H9 (cell line): Measurements from ENCODE around the gene DCDC2. TPM values are rescaled to one million over a fixed set of nuclear protein-coding genes. Genes with fewer than 3 reads are reported as not detected.

Experiments
- DNase-seq: peaks from one replicate; pipeline ENCODE4 v3.0.0-alpha.2; 2017
- H2AFZ ChIP-seq: one replicate; pipeline ENCODE4 v1.6.1; 2013; ENCODE audit warnings: mild to moderate bottlenecking, low read length, control low read depth, moderate library complexity
- H2AK5ac ChIP-seq: 2 replicates; pipeline ENCODE4 v1.6.1; 2013; ENCODE audit warnings: low read length, control low read depth, mixed read lengths; ENCODE audit not compliant: insufficient read length
- H2BK120ac ChIP-seq: one replicate; pipeline ENCODE4 v1.6.1; 2013; ENCODE audit warnings: low read depth, mild to moderate bottlenecking, low read length, control low read depth, inconsistent platforms; ENCODE audit not compliant: poor library complexity, severe bottlenecking
- H2BK12ac ChIP-seq: 2 replicates; pipeline ENCODE4 v1.6.1; 2013; ENCODE audit warnings: low read length, control low read depth, mixed read lengths, low read depth; ENCODE audit not compliant: insufficient read length
- H2BK15ac ChIP-seq: 2 replicates; pipeline ENCODE4 v1.6.1; 2013; ENCODE audit warnings: low read depth, low read length, control low read depth
- H2BK20ac ChIP-seq: one replicate; pipeline ENCODE4 v1.6.1; 2013; ENCODE audit warnings: low read depth, mild to moderate bottlenecking, low read length, control low read depth, inconsistent platforms; ENCODE audit not compliant: poor library complexity, severe bottlenecking
- H2BK5ac ChIP-seq: 2 replicates; pipeline ENCODE4 v1.6.1; 2013; ENCODE audit warnings: low read length, control low read depth, mixed read lengths; ENCODE audit not compliant: insufficient read length
- H3K14ac ChIP-seq: 2 replicates; pipeline ENCODE4 v1.6.1; 2013; ENCODE audit warnings: low read length, control low read depth; ENCODE audit not compliant: insufficient read depth
- H3K18ac ChIP-seq: 2 replicates; pipeline ENCODE4 v1.6.1; 2013; ENCODE audit warnings: low read depth, mild to moderate bottlenecking, mixed read lengths, low read length, control low read depth; ENCODE audit not compliant: insufficient read length
- H3K23ac ChIP-seq: 2 replicates; pipeline ENCODE4 v1.6.1; 2013; ENCODE audit warnings: low read length, control low read depth, mixed read lengths, low read depth; ENCODE audit not compliant: insufficient read length
- H3K23me2 ChIP-seq: 2 replicates; pipeline ENCODE4 v1.6.1; 2013; ENCODE audit warnings: low read depth, mild to moderate bottlenecking, mixed read lengths, low read length, control low read depth; ENCODE audit not compliant: insufficient read length, poor library complexity, severe bottlenecking
- H3K27ac ChIP-seq: 2 replicates; pipeline ENCODE4 v1.5.1; 2013; ENCODE audit warnings: low read length, control low read depth, mixed read lengths, low read depth; ENCODE audit not compliant: insufficient read length
- H3K27me3 ChIP-seq: 2 replicates; pipeline ENCODE4 v1.6.1; 2013; ENCODE audit warnings: low read length, control low read depth, inconsistent platforms; ENCODE audit not compliant: insufficient read depth
- H3K4ac ChIP-seq: 2 replicates; pipeline ENCODE4 v1.6.1; 2013; ENCODE audit warnings: low read depth, mild to moderate bottlenecking, control low read depth, inconsistent platforms, low read length, moderate library complexity
- H3K4me1 ChIP-seq: 2 replicates; pipeline ENCODE4 v1.6.1; 2013; ENCODE audit warnings: low read length, control low read depth, inconsistent platforms; ENCODE audit not compliant: insufficient read depth
- H3K4me2 ChIP-seq: 2 replicates; pipeline ENCODE4 v1.6.1; 2013; ENCODE audit warnings: low read length, control low read depth, mixed read lengths; ENCODE audit not compliant: insufficient read length, insufficient read depth
- H3K56ac ChIP-seq: 2 replicates; pipeline ENCODE4 v1.6.1; 2013; ENCODE audit warnings: low read depth, mild to moderate bottlenecking, mixed read lengths, low read length, control low read depth; ENCODE audit not compliant: insufficient read length
- H3K79me1 ChIP-seq: 2 replicates; pipeline ENCODE4 v1.6.1; 2013; ENCODE audit warnings: low read depth, mild to moderate bottlenecking, moderate library complexity, low read length, control low read depth, inconsistent platforms; ENCODE audit not compliant: insufficient read depth, poor library complexity, severe bottlenecking
- H3K79me2 ChIP-seq: 2 replicates; pipeline ENCODE4 v1.6.1; 2013; ENCODE audit warnings: low read length, control low read depth, inconsistent platforms; ENCODE audit not compliant: insufficient read depth
- H3K9ac ChIP-seq: 2 replicates; pipeline ENCODE4 v1.6.1; 2013; ENCODE audit warnings: low read length, control low read depth, mixed read lengths; ENCODE audit not compliant: insufficient read length; ENCODE audit errors: extremely low read depth
- H3K9me3 ChIP-seq: one replicate; pipeline ENCODE4 v1.6.1; 2013; ENCODE audit warnings: low read depth, low read length, inconsistent platforms; ENCODE audit not compliant: control insufficient read depth
- H3T11ph ChIP-seq: one replicate; pipeline ENCODE4 v1.6.1; 2013; ENCODE audit warnings: mild to moderate bottlenecking, low read length, control low read depth, inconsistent platforms
- H4K20me1 ChIP-seq: one replicate; pipeline ENCODE4 v1.6.1; 2013; ENCODE audit not compliant: control insufficient read depth, insufficient read length, insufficient read depth
- H4K5ac ChIP-seq: 2 replicates; pipeline ENCODE4 v1.6.1; 2013; ENCODE audit warnings: low read depth, mild to moderate bottlenecking, mixed read lengths, low read length, control low read depth; ENCODE audit not compliant: insufficient read length
- H4K8ac ChIP-seq: replicated peaks from 2 replicates; pipeline ENCODE4 v1.6.1; 2013; ENCODE audit warnings: low read length, control low read depth, mixed read lengths, low read depth; ENCODE audit not compliant: insufficient read length
- H4K91ac ChIP-seq: 2 replicates; pipeline ENCODE4 v1.6.1; 2013; ENCODE audit warnings: low read depth, mild to moderate bottlenecking, moderate library complexity, mixed read lengths, low read length, control low read depth; ENCODE audit not compliant: insufficient read length
- H3K27ac Mint-ChIP-seq, 3 experiments: 2 replicates in 2 of 3; 3 replicates in 1 of 3; pipeline ENCODE4 v1.8.0; 2020 to 2021; ENCODE audit warnings: mixed read lengths in 3 of 3, mild to moderate bottlenecking in 1 of 3, moderate library complexity in 1 of 3
- H3K27me3 Mint-ChIP-seq: 2 replicates; pipeline ENCODE4 v1.8.0; 2021; ENCODE audit warnings: low read depth, mild to moderate bottlenecking, moderate library complexity, mixed read lengths
- H3K36me3 Mint-ChIP-seq, 3 experiments: 2 replicates in 2 of 3; 3 replicates in 1 of 3; pipeline ENCODE4 v1.8.0; 2020 to 2021; ENCODE audit warnings: low read depth in 3 of 3, mixed read lengths in 3 of 3; ENCODE audit not compliant: insufficient read depth in 1 of 3
- H3K4me1 Mint-ChIP-seq, 2 experiments: 2 replicates each; pipeline ENCODE4 v1.8.0; 2020; ENCODE audit warnings: mixed read lengths in 2 of 2
- H3K4me3 Mint-ChIP-seq, 2 experiments: 2 replicates in 1 of 2; 3 replicates in 1 of 2; pipeline ENCODE4 v1.8.0; 2020 to 2021; ENCODE audit warnings: mild to moderate bottlenecking in 2 of 2, mixed read lengths in 2 of 2, moderate library complexity in 1 of 2
- H3K9me3 Mint-ChIP-seq, 2 experiments: 2 replicates in 1 of 2; 3 replicates in 1 of 2; pipeline ENCODE4 v1.8.0; 2020; ENCODE audit warnings: mild to moderate bottlenecking in 2 of 2, mixed read lengths in 2 of 2, moderate library complexity in 1 of 2
- CTCF ChIP-seq: fragments of 200-600 bp; sonication (generic); conservative IDR thresholded peaks from 3 replicates; pipeline ENCODE4 v1.8.0; 2021; ENCODE audit warnings: antibody characterized with exemption, mild to moderate bottlenecking
- WGBS: extraction: QIAGEN DNeasy Blood & Tissue Kit; methylation state at CpG from one replicate; pipeline ENCODE4 v1.1.7; 2013; ENCODE audit warnings: missing lambda C conversion rate, low lambda C conversion rate, mixed read lengths; ENCODE audit not compliant: insufficient read length; ENCODE audit errors: extremely low coverage; 5-methylcytosine and 5-hydroxymethylcytosine counted together
- total RNA-seq: library from RNA; stranded (reverse); gene quantifications from 2 replicates; pipeline ENCODE4 v1.2.1, GENCODE V29; 2021

The DCDC2 gene
- total RNA-seq, 1 experiment from 2014 or later = 0.59 TPM

- no peak overlapping the region for H2BK15ac ChIP-seq
- H3K4me1 ChIP-seq = no peaks in the 10 kb centered on the region
- Mint-ChIP-seq H3K27ac (no peak overlapping the region), H3K9me3 (peaks cover 0 to 5% of the 10 kb centered on the region in 2 experiments; a peak in 1 of 5 replicates), H3K4me3 (no peak overlapping the region), H3K27me3 (no peaks in the 10 kb centered on the region; the same call in 1 of the 2 replicates), H3K4me1 (peaks cover 0 to 4% of the 10 kb centered on the region in 2 experiments; a peak in 2 of 4 replicates), H3K36me3 (no peaks in the 10 kb centered on the region)
- H2BK5ac ChIP-seq = no peak overlapping the region
- H3K14ac ChIP-seq = no peak overlapping the region
- H3K27me3 ChIP-seq = no peaks in the 10 kb centered on the region
- H3K23ac ChIP-seq = no peak overlapping the region
- H2BK12ac ChIP-seq = no peak overlapping the region
- no peaks in the 10 kb centered on the region for H4K20me1 ChIP-seq
- H3K23me2 ChIP-seq = no peaks in the 10 kb centered on the region
- WGBS = no CpG with 5 or more reads among the region's 8 CpGs
- no peaks in the 10 kb centered on the region for H3K9me3 ChIP-seq
- H3K4me2 ChIP-seq = no peak overlapping the region
- no peak for TF ChIP-seq CTCF
- H4K5ac ChIP-seq = no peak overlapping the region
- no peak overlapping the region for H3K56ac ChIP-seq
- H3K18ac ChIP-seq = no peak overlapping the region
- H3K4ac ChIP-seq = no peak overlapping the region
- H2BK120ac ChIP-seq = no peak overlapping the region
- H4K8ac ChIP-seq = no peak overlapping the region
- H3K27ac ChIP-seq = no peak overlapping the region
- no peaks in the 10 kb centered on the region for H3K79me1 ChIP-seq
- DNase-seq = no peak
- H3K9ac ChIP-seq = no peak overlapping the region
- H3T11ph ChIP-seq = no peak overlapping the region
- H2AFZ ChIP-seq = no peak overlapping the region
- no peak overlapping the region for H4K91ac ChIP-seq
- H2BK20ac ChIP-seq = no peak overlapping the region
- no peaks in the 10 kb centered on the region for H3K79me2 ChIP-seq
- no peak overlapping the region for H2AK5ac ChIP-seq
These were observed 210.2 kb downstream of the DCDC2 start for GRCh38 chr6:24147511-24148153.
